Stimulated activated CD8-positive, alpha-beta memory T cell treated with anti-CD3 and anti-CD28 coated beads, Interleukin-7, amount 100 ng/mL, for 48 hours (primary cell): ENCODE results near the gene GRAP2.
"Not testable (repeated sequence)": the region's sequence is repeated elsewhere in the genome, so short reads cannot be mapped to it uniquely, and the experiment has no call there.

Experiments used
- DNase-seq, 2 donors: peaks; one replicate each; pipeline ENCODE4 v3.0.0-alpha.2; 2020; ENCODE audit warnings: low read depth in 1 of 2; ENCODE audit errors: extremely low read depth in 1 of 2

The GRAP2 gene

DNA sequence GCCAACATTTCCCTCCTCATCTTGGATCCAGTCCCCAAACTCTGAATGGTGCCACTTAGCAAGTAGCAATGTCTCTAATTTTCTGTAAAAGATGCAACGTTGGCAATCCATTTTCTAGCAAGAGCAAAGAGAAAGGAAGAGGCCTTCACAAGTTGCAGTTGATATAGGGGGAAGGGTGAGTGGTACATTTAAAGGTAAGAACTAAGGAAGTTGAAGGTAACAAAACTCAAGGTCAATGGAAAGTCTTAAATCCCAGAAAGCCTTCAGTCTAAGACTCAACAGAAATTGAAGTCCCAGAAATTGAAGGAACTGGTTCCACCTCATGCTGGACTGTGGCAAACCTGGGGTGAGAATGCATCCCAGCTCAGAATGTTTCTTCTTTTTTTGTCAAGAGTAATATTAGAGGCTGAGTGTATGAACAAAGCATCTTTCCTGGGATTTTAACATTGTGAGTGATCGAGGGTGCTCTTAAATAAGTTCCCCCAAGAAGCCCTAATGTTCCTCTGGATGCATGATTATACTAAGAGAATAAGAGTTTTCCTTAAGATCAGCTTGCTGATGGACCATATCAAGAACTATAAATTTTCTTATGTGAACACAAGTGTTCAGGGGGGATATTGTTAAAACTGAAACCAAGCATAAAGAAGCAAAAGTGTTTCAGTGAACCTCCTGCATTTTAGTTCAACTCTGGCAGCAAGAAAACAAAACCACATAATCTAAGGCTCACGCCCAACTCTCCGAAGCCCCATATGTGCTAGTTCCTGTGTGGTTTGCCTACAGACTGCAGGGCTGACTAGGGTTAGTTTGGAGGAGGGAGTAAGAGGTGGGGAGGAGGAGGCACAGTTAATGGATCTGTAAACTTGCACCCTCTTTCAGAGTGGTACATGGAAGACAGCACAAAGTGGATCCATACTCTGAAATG is at the start of gene GRAP2:
TSS of gene GRAP2 (plus strand) at position 779 of the 922 bp plus-strand sequence. CDS start 46,023 bp downstream, outside the sequence.
- no peak for DNase-seq

DNA sequence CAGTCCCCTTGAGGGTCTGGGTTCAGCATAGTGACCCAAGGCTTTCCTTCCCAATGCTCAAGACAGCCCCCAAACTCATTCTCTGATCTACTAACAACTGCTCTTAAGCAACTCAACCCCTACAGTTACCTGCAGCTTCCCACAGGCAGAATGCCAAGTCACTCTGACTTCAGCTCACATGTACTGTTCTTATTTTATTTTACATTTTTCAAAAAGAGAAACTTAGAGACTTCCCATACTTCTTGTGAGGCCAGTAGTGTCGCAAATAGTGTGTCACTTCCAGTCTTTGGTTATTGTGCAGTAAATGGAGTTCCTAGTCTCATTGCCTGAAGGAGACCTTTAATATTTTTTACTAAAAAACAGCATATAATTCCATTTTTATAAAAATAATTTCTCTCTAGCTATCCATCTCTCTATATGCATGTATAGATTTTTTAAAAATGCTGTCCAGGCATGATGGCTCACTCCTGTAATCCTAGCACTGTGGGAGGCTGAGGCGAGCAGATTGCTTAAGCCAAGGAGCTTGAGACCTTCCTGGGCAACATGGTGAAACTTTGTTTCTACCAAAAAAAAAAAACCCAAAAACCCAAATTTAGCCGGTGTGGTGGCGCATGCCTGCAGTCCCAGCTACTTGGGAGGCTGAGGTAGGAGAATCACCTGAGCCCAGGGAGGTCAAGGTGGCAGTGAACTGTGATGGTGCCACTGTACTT is 49.1 kb upstream of the GRAP2 start:
- DNase-seq, result no peak

DNA sequence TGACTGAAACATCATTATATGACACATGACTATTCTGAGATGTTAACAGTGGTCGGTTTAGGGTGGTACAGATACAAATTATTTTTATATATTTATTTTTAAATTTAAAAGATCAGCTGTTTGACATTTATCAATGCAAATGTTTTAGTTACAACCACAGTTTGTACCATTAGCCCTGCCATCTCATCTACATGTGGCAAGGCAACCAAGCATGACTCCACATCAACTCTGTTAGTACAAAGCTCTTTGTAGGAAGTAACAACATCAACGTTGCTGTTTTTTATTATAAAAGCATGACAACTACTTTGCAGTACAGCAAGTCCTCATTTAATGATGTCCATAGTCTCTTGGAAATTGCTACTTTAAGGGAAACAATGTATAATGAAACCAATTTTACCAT is 48.1 kb upstream of the GRAP2 start:
- DNase-seq, result no peak

DNA sequence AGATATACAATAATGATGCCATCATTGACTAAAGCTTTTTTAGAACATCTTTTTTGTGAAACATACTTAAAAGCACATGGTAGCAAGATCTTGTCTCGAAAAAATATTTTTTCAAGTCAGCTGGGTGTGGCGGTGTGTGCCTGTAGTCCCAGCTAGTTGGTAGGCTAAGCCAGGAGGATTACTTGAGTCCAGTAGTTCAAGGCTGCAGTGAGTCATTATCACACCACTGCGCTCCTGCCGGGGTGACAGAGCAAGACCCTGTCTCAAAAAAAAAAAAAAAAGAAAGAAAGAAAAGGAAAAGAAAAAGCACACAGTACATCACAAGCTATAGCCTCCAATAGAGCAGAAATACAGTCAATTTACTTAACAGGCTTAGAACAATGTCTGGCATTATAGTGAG is 44.3 kb upstream of the GRAP2 start:
- DNase-seq, result no peak

DNA sequence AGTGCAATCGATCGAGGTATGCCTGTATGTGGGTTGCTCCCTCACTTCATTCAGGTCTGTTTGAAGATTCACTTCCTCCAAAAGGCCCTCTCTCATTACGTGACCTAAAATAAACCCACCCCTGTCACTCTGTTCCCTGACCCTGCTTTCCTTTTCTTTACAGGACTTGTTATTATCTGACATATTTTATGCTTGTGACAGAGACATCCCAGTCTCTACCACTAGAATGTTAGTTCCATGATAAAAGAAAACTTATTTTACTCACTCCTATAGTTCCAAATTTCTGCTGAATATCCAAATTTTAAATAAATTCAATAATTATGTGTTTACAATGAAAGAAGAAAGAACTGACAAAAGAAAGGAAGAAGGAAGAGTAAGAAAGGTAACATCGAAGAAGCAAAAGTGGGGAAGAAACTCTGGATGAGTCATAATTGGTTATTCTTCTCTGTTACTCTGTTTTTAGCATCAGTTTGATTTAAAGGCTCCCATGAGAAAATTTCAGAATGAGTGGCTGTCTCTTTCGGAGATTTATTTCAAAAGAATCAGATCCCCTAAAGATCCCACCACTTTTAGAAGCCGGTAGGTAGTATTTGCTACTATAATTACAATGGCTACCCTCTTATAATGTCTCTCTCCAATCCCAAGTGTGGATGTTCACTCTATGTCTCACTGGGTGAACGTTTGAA is 40.8 kb upstream of the GRAP2 start:
- no peak for DNase-seq

DNA sequence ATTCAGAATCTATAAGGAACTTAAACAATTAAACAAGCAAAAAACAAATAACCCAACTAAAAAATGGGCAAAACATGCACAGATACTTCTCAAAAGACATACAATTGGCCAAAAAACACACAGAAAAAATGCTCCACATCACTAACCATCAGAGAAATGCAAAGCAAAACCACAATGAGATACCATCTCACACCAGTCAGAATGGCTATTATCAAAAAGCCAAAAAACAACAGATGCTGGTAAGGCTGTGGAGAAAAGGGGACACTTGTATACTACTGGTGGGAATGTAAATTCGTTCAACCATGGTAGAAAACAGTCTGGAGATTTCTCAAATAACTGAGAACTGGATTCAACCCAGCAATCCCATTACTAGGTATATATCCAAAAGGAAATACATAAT is 32.1 kb upstream of the GRAP2 start:
- no peak for DNase-seq

DNA sequence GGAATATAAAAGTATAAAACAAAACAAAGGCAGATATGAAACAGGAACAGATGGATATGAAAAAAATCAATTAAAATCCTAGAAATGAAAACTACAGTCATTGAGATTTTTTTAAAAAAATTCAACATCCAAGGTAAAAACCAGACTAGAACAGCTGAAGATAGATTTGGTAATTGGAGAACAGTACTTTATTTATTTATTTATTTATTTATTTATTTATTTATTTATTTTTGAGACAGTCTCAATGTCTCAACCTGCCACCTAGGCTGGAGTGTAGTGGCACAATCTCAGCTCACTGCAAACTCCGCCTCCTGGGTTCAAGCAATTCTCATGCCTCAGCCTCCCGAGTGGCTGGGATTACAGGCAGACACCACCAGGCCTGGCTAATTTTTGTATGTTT is 31.1 kb upstream of the GRAP2 start:
- not testable (repeated sequence) for DNase-seq

DNA sequence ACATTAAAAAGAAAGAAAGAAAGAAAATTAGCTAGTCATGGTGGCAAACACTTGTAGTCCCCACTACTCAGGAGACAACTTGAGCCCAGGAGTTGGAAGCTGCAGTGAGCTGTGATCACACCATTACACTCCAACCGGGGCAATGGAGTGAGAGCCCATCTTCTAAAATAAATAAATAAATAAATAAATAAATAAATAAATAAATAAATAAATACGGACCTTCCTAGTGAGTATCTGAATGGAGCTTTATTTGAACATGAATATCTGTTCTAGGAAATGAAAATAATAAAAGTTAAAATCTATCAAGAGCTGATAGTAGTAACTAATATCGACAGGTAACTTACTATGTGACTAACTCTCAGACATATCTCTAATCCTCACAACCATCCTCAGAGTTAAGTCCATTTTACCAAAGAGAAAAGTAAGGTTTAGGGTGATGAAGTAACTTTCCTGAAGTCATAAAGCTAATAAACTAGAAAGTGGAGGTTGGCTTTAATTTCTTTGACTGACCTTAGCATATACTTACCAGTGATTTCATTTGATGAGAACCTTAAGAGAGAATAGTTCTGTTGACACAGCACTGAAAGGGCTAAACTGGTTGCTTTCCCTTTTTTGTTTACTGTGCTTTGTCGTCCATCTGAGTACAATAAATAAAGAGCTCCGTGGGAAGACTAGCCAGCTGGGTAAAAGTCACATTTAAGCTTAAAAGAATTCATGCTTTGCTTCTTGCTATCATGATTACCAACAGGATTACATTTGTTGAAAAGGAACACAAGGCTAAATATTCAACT is 29.7 kb upstream of the GRAP2 start:
- DNase-seq, result no peak

DNA sequence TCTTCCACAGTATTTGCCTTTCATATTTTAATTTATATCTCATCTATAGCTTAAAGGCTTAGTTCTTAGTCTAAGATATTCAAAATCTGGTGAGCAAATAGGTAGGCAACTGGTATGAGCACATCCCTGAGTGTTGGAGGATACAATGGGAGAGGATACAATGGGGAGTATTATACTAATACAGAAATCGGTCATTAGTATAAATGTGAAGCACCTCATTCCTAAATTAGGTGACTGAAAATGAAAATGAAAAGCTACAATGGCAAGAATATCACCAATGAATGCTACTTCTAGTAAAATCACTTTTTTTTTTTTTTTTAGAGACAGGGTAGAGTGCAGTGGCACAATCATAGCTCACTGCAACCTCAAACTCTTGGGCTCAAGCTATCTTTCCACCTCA is 28.3 kb upstream of the GRAP2 start:
- DNase-seq, result no peak

DNA sequence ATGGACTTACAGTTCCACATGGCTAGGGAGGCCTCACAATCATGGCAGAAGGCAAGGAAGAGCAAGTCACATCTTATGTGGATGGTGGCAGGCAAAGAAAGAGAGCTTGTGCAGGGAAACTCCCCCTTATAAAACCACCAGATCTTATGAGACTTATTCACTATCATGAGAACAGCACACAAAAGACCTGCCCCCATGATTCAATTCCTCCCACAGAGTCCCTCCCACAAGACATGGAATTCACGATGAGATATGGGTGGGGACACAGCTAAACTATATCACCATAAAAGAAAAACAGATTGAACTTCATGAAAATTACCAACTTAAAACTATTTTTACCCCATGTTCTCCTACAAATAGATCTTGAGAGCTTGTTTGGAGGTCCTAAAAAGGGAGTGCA is 26.9 kb upstream of the GRAP2 start:
- DNase-seq, result no peak

DNA sequence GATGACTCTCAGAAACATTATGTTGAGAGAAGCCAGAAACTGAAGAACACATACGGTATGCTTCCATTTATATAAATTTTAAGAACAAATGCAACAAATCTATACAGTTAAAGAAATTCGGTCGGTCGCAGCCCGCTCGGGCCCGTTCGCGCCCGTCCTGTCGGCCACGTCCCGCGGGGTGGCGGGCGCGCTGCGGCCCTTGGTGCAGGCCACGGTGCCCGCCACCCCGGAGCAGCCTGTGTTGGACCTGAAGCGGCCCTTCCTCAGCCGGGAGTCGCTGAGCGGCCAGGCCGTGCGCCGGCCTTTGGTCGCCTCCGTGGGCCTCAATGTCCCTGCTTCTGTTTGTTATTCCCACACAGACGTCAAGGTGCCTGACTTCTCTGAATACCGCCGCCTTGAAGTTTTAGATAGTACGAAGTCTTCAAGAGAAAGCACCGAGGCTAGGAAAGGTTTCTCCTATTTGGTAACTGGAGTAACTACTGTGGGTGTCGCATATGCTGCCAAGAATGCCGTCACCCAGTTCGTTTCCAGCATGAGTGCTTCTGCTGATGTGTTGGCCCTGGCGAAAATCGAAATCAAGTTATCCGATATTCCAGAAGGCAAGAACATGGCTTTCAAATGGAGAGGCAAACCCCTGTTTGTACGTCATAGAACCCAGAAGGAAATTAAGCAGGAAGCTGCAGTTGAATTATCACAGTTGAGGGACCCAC is 25.6 kb upstream of the GRAP2 start:
- not testable (repeated sequence) for DNase-seq

DNA sequence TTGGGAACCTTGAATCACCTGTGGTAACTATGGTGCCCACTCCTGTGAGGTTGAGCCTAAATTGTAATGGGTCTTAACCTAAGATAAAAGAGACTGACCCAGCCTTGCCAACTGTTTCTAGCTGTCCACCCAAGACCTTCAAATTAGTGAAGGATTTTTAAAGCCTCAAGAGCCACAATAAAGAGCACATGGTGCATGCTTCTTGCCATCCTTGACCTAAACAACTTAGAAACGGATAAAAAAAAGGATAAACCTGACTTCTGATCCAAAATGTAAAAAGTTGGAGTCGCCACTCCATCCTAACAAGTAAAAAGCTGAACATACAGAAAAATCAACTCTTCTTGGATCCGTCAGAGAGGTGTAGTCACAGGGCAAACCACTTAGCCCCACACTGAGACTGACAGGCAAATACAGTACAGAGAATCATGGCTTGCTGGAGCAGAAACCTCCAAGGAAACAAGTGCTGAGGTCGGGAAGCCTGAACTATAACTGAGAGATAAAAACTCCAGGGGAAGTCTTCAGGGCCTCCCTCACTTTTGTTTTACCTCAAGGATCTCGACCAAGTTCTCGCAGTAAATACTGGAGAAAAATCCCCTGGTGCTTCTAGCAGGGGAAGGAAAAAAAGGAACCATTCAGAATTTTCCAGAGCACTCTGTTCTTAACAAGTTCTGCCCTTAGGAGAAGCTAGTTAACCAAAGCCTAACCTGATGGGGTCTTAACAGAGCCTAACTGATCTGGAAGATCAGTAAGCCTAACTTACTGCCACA is 23.6 kb upstream of the GRAP2 start:
- no peak for DNase-seq

DNA sequence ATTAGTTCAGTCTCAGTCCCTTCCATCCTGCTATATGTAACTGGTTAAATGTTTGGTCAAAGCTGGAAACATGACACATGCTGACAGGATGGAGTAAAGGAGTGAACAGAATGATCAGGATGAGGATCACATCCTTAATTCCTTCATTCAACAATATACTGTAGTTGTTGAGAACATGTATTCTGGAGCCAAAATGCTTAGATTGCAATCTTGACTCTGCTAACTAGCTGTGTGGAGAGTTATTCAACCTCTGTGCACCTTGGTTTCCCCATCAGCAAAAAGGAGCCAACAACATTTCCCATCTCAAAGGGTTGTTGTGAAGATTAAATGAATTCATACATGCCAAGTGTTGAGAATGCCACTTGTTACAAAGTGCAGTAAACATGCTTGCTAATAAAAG is 20.2 kb upstream of the GRAP2 start:
- no peak for DNase-seq

DNA sequence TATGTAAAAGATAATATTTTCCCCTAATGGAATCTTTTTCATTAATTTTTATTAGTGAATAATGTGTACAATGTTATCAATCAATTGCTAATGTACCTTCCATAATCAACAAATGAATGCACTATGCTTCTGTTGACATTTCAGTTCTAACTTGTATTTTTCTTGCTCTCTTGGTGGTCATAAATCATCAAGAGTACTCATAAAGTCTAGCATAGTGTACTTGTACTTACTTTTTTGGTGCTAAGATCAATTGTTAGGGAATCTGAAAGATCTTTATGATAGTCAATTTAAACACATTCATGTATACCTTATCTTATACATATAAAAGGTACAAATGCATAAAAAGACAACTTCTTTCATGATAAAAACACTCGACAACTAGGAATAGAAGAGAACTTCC is 17.8 kb upstream of the GRAP2 start:
- no peak for DNase-seq

DNA sequence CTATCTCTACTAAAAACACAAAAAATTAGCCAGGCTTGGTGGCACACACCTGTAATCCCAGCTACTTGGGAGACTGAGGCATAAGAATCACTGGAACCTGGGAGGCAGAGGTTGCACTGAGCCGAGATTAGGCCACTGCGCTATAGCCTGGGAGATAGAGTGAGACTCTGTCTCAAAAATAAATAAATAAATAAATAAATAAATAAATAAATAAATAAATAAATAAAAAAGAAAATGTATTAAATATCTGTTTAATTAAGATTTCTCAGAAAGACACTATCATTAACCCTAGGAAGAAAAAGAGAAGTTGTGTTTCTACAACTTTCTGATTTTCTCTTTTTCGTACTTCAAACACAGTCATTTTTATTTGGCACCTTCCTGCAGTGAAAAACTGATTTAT is 11.0 kb upstream of the GRAP2 start:
- DNase-seq, result not testable (repeated sequence)

DNA sequence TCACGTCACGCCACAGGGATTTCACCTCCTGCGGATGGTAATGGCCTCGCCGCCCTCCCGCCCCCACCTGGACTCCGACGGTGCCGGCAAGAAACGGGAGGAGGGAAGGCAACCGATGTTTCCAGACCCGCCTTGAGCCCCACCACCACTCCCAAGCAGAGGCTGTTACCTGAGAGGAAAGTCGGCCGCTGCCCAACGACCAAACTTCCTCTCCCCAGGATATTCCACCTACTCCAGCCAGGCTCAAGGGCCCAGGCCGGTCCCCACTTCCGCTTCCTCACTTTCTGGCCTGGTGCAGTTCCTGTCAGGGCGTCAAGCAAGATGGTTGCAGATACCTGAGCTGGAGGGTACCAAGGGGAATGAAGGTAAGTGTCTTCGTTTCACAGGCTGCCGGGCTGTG is 7.4 kb upstream of the GRAP2 start, which contains the start of gene ENTHD1:
TSS of gene ENTHD1 (minus strand) at position 235 of the 400 bp plus-strand sequence. CDS start 6,012 bp downstream, outside the sequence.
- DNase-seq, result no peak

DNA sequence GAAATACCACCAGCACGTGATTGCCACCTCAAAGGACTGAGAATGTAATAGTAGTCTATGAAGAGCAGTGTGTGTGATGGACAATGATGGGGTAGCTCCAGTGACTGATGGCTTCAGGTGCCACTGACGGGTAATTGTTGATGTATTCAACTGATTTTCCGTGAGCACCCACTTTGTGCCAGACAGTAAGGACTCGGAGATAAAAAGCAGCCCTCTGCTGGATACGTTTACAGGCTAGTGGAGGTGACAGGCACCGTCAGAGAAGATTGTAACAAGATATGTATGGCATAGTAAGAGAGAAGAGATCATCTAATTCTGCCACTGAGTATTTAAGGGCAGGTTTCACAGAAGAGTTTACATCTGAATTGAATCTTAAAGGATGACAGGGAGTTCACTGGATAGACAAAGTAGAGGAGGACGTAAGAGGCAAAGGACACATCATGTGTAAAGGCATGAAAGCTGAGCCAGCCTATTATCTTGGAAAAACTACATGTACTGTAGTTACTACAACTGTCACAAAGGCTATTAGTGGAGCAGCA is 6.3 kb upstream of the GRAP2 start:
- DNase-seq, result no peak

DNA sequence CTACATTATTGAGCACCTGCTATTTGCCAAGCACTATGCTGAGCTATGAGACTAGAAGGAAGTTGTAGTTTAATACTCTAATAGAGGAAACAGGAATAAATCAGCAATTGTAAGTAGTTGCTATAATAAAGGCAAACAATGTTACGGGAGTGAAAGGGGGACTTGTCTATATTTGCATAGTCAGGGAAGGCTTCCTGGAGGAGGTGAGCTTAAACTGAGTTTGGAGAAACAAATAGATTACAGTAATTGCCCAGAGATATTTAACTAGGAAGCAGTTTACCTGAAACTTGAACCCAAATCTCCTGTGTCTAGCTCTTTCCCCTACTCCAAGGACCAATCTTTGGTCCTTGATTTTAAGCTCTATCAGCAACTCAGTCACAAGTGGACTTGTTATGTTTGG is 5.2 kb upstream of the GRAP2 start:
- DNase-seq, result no peak
